ENCODE data around the gene CRYBG2. TPM values are rescaled to one million over a fixed set of nuclear protein-coding genes. Genes with fewer than 3 reads are reported as not detected.

The CRYBG2 gene
- total and polyA plus RNA-seq, 2 of the 8 experiments (the other 6 are each of a cell fraction or from before 2014, with no cell fraction given) = 14.2 to 17.0 TPM

DNA sequence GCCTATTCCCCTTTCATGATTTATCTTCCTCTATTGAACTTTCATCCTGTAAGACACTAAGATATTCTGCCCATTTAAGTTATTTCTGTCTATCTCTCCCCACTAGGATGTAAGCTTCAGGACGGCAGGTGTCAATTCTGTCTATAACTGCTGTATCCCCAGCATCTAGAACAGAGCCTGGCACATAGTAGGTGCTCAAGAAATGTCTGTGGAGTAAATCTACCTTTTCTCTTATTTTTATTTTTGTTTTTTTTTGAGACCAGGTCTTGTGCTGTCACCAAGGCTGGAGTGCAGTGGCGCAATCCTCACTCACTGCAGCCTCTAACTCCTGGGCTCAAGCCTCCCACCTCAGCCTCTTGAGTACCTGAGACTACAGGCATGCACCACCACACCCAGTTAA, 30.5 kb downstream of the CRYBG2 start:
- Histone ChIP-seq H4K5ac (ENCODE audit: insufficient read length, low read depth, low read length) (no peak overlapping the region), H2AFZ (ENCODE audit: low read length) (no peak overlapping the region), H4K20me1 (replicated peaks in 1 of 2; ENCODE audit: control insufficient read depth in 1 of 2, insufficient read depth in 2 of 2, low read length in 2 of 2) (peaks cover 0 to 2% of the 10 kb centered on the region in 2 experiments), H3K4me3 (ENCODE audit: extremely low read depth in 1 of 4, insufficient read depth in 2 of 4, low read depth in 3 of 4, low read length in 4 of 4) (no peak overlapping the region), H2BK5ac (ENCODE audit: low read depth, low read length) (no peak overlapping the region), H3K27me3 (replicated peaks in 1 of 4; ENCODE audit: control insufficient read depth in 3 of 4, extremely low read depth in 1 of 4, insufficient read depth in 3 of 4, low read length in 3 of 4) (no peaks in the 10 kb centered on the region), H3K56ac (replicated peaks; ENCODE audit: insufficient read length, low read depth, low read length) (no peak overlapping the region), H3K9ac (replicated peaks in 1 of 4; ENCODE audit: extremely low read depth in 1 of 4, low read depth in 3 of 4, low read length in 3 of 4) (no peak overlapping the region), H2BK15ac (ENCODE audit: low read length) (no peak overlapping the region), H3K79me2 (ENCODE audit: control insufficient read depth in 1 of 2, insufficient read depth in 2 of 2, low read length in 2 of 2) (no peaks in the 10 kb centered on the region), H3K4me2 (ENCODE audit: insufficient read depth in 1 of 2, low read depth in 2 of 2, low read length in 2 of 2) (no peak overlapping the region), H3K4me1 (replicated peaks in 1 of 4; ENCODE audit: control insufficient read depth in 3 of 4, insufficient read depth in 4 of 4, low read length in 3 of 4) (no peaks in the 10 kb centered on the region; a peak in 1 of 7 replicates), H3K23ac (ENCODE audit: insufficient read length) (no peak overlapping the region), H3K36me3 (ENCODE audit: control insufficient read depth in 2 of 4, insufficient read depth in 4 of 4, low read length in 3 of 4) (peaks cover 7 to 22% (median 18%) of the 10 kb centered on the region in 4 experiments; a peak in 7 of 8 replicates), H3K79me1 (ENCODE audit: low read depth, low read length) (no peaks in the 10 kb centered on the region), H3K4ac (replicated peaks; ENCODE audit: insufficient read length, low read depth, low read length) (no peak overlapping the region), H2BK120ac (replicated peaks; ENCODE audit: low read depth, low read length) (no peak overlapping the region), H3K14ac (ENCODE audit: insufficient read length) (no peak overlapping the region), H3K27ac (ENCODE audit: low read depth, low read length) (no peak overlapping the region), H3K18ac (ENCODE audit: extremely low read depth, low read length) (no peak overlapping the region), H3K9me3 (ENCODE audit: insufficient read depth in 2 of 2, low read depth in 1 of 2, low read length in 1 of 2) (no peaks in the 10 kb centered on the region), H4K91ac (replicated peaks; ENCODE audit: insufficient read length, low read length) (no peak overlapping the region), H2AK5ac (ENCODE audit: low read depth, low read length) (no peak overlapping the region), H3K23me2 (ENCODE audit: low read depth, low read length) (no peaks in the 10 kb centered on the region), H4K8ac (ENCODE audit: extremely low read depth, insufficient read depth, low read length) (no peak overlapping the region), H2BK20ac (ENCODE audit: low read length) (no peak overlapping the region), H2BK12ac (ENCODE audit: low read depth, low read length) (no peak overlapping the region)
- TF ChIP-seq CEBPB (IDR thresholded peaks at IDR 0.05; ENCODE audit: low read depth, low read length) = no peak
- TF ChIP-seq GABPA (IDR thresholded peaks at IDR 0.05; ENCODE audit: borderline replicate concordance, insufficient read depth, low read length) = no peak
- WGBS, 2 experiments (ENCODE audit: extremely low coverage in 1 of 2, insufficient coverage in 1 of 2, insufficient read length in 1 of 2, insufficient replicate concordance in 2 of 2, low coverage in 1 of 2, low lambda C conversion rate in 2 of 2, missing lambda C conversion rate in 1 of 2) = 82% methylated on average over 2 of the region's 2 CpGs; no CpG with 5 or more reads in 1 of the 2 experiments
- FAIRE-seq (no peak), DNase-seq (ENCODE audit: low read depth in 1 of 2, low spot score in 2 of 2) (no peak)
- CTCF ChIA-PET (ENCODE audit: partially characterized antibody) = interaction anchor here (0.8 to 57.0 kb wide), 5 partner anchors 7 to 94 kb away, joined by 4 to 1530 read pairs (median 14); partner anchors contain the start of genes SH3BGRL3 and UBXN11
- POLR2A ChIA-PET (ENCODE audit: partially characterized antibody) = no interaction called here
